H9 (cell line): ENCODE results near the gene GPATCH3. TPM values are rescaled to one million over a fixed set of nuclear protein-coding genes. Genes with fewer than 3 reads are reported as not detected.

Experiments used
- DNase-seq: peaks from one replicate; pipeline ENCODE4 v3.0.0-alpha.2; 2017
- H2AFZ ChIP-seq: one replicate; pipeline ENCODE4 v1.6.1; 2013; ENCODE audit warnings: mild to moderate bottlenecking, low read length, control low read depth, moderate library complexity
- H2AK5ac ChIP-seq: 2 replicates; pipeline ENCODE4 v1.6.1; 2013; ENCODE audit warnings: low read length, control low read depth, mixed read lengths; ENCODE audit not compliant: insufficient read length
- H2BK120ac ChIP-seq: one replicate; pipeline ENCODE4 v1.6.1; 2013; ENCODE audit warnings: low read depth, mild to moderate bottlenecking, low read length, control low read depth, inconsistent platforms; ENCODE audit not compliant: poor library complexity, severe bottlenecking
- H2BK12ac ChIP-seq: 2 replicates; pipeline ENCODE4 v1.6.1; 2013; ENCODE audit warnings: low read length, control low read depth, mixed read lengths, low read depth; ENCODE audit not compliant: insufficient read length
- H2BK15ac ChIP-seq: 2 replicates; pipeline ENCODE4 v1.6.1; 2013; ENCODE audit warnings: low read depth, low read length, control low read depth
- H2BK20ac ChIP-seq: one replicate; pipeline ENCODE4 v1.6.1; 2013; ENCODE audit warnings: low read depth, mild to moderate bottlenecking, low read length, control low read depth, inconsistent platforms; ENCODE audit not compliant: poor library complexity, severe bottlenecking
- H2BK5ac ChIP-seq: 2 replicates; pipeline ENCODE4 v1.6.1; 2013; ENCODE audit warnings: low read length, control low read depth, mixed read lengths; ENCODE audit not compliant: insufficient read length
- H3K14ac ChIP-seq: 2 replicates; pipeline ENCODE4 v1.6.1; 2013; ENCODE audit warnings: low read length, control low read depth; ENCODE audit not compliant: insufficient read depth
- H3K18ac ChIP-seq: 2 replicates; pipeline ENCODE4 v1.6.1; 2013; ENCODE audit warnings: low read depth, mild to moderate bottlenecking, mixed read lengths, low read length, control low read depth; ENCODE audit not compliant: insufficient read length
- H3K23ac ChIP-seq: 2 replicates; pipeline ENCODE4 v1.6.1; 2013; ENCODE audit warnings: low read length, control low read depth, mixed read lengths, low read depth; ENCODE audit not compliant: insufficient read length
- H3K23me2 ChIP-seq: 2 replicates; pipeline ENCODE4 v1.6.1; 2013; ENCODE audit warnings: low read depth, mild to moderate bottlenecking, mixed read lengths, low read length, control low read depth; ENCODE audit not compliant: insufficient read length, poor library complexity, severe bottlenecking
- H3K27ac ChIP-seq: 2 replicates; pipeline ENCODE4 v1.5.1; 2013; ENCODE audit warnings: low read length, control low read depth, mixed read lengths, low read depth; ENCODE audit not compliant: insufficient read length
- H3K27me3 ChIP-seq: 2 replicates; pipeline ENCODE4 v1.6.1; 2013; ENCODE audit warnings: low read length, control low read depth, inconsistent platforms; ENCODE audit not compliant: insufficient read depth
- H3K4ac ChIP-seq: 2 replicates; pipeline ENCODE4 v1.6.1; 2013; ENCODE audit warnings: low read depth, mild to moderate bottlenecking, control low read depth, inconsistent platforms, low read length, moderate library complexity
- H3K4me1 ChIP-seq: 2 replicates; pipeline ENCODE4 v1.6.1; 2013; ENCODE audit warnings: low read length, control low read depth, inconsistent platforms; ENCODE audit not compliant: insufficient read depth
- H3K4me2 ChIP-seq: 2 replicates; pipeline ENCODE4 v1.6.1; 2013; ENCODE audit warnings: low read length, control low read depth, mixed read lengths; ENCODE audit not compliant: insufficient read length, insufficient read depth
- H3K56ac ChIP-seq: 2 replicates; pipeline ENCODE4 v1.6.1; 2013; ENCODE audit warnings: low read depth, mild to moderate bottlenecking, mixed read lengths, low read length, control low read depth; ENCODE audit not compliant: insufficient read length
- H3K79me1 ChIP-seq: 2 replicates; pipeline ENCODE4 v1.6.1; 2013; ENCODE audit warnings: low read depth, mild to moderate bottlenecking, moderate library complexity, low read length, control low read depth, inconsistent platforms; ENCODE audit not compliant: insufficient read depth, poor library complexity, severe bottlenecking
- H3K79me2 ChIP-seq: 2 replicates; pipeline ENCODE4 v1.6.1; 2013; ENCODE audit warnings: low read length, control low read depth, inconsistent platforms; ENCODE audit not compliant: insufficient read depth
- H3K9ac ChIP-seq: 2 replicates; pipeline ENCODE4 v1.6.1; 2013; ENCODE audit warnings: low read length, control low read depth, mixed read lengths; ENCODE audit not compliant: insufficient read length; ENCODE audit errors: extremely low read depth
- H3K9me3 ChIP-seq: one replicate; pipeline ENCODE4 v1.6.1; 2013; ENCODE audit warnings: low read depth, low read length, inconsistent platforms; ENCODE audit not compliant: control insufficient read depth
- H3T11ph ChIP-seq: one replicate; pipeline ENCODE4 v1.6.1; 2013; ENCODE audit warnings: mild to moderate bottlenecking, low read length, control low read depth, inconsistent platforms
- H4K20me1 ChIP-seq: one replicate; pipeline ENCODE4 v1.6.1; 2013; ENCODE audit not compliant: control insufficient read depth, insufficient read length, insufficient read depth
- H4K5ac ChIP-seq: 2 replicates; pipeline ENCODE4 v1.6.1; 2013; ENCODE audit warnings: low read depth, mild to moderate bottlenecking, mixed read lengths, low read length, control low read depth; ENCODE audit not compliant: insufficient read length
- H4K8ac ChIP-seq: replicated peaks from 2 replicates; pipeline ENCODE4 v1.6.1; 2013; ENCODE audit warnings: low read length, control low read depth, mixed read lengths, low read depth; ENCODE audit not compliant: insufficient read length
- H4K91ac ChIP-seq: 2 replicates; pipeline ENCODE4 v1.6.1; 2013; ENCODE audit warnings: low read depth, mild to moderate bottlenecking, moderate library complexity, mixed read lengths, low read length, control low read depth; ENCODE audit not compliant: insufficient read length
- H3K27ac Mint-ChIP-seq, 3 experiments: 2 replicates in 2 of 3; 3 replicates in 1 of 3; pipeline ENCODE4 v1.8.0; 2020 to 2021; ENCODE audit warnings: mixed read lengths in 3 of 3, mild to moderate bottlenecking in 1 of 3, moderate library complexity in 1 of 3
- H3K27me3 Mint-ChIP-seq: 2 replicates; pipeline ENCODE4 v1.8.0; 2021; ENCODE audit warnings: low read depth, mild to moderate bottlenecking, moderate library complexity, mixed read lengths
- H3K36me3 Mint-ChIP-seq, 3 experiments: 2 replicates in 2 of 3; 3 replicates in 1 of 3; pipeline ENCODE4 v1.8.0; 2020 to 2021; ENCODE audit warnings: low read depth in 3 of 3, mixed read lengths in 3 of 3; ENCODE audit not compliant: insufficient read depth in 1 of 3
- H3K4me1 Mint-ChIP-seq, 2 experiments: 2 replicates each; pipeline ENCODE4 v1.8.0; 2020; ENCODE audit warnings: mixed read lengths in 2 of 2
- H3K4me3 Mint-ChIP-seq, 2 experiments: 2 replicates in 1 of 2; 3 replicates in 1 of 2; pipeline ENCODE4 v1.8.0; 2020 to 2021; ENCODE audit warnings: mild to moderate bottlenecking in 2 of 2, mixed read lengths in 2 of 2, moderate library complexity in 1 of 2
- H3K9me3 Mint-ChIP-seq, 2 experiments: 2 replicates in 1 of 2; 3 replicates in 1 of 2; pipeline ENCODE4 v1.8.0; 2020; ENCODE audit warnings: mild to moderate bottlenecking in 2 of 2, mixed read lengths in 2 of 2, moderate library complexity in 1 of 2
- WGBS: extraction: QIAGEN DNeasy Blood & Tissue Kit; methylation state at CpG from one replicate; pipeline ENCODE4 v1.1.7; 2013; ENCODE audit warnings: missing lambda C conversion rate, low lambda C conversion rate, mixed read lengths; ENCODE audit not compliant: insufficient read length; ENCODE audit errors: extremely low coverage; 5-methylcytosine and 5-hydroxymethylcytosine counted together
- total RNA-seq: library from RNA; stranded (reverse); gene quantifications from 2 replicates; pipeline ENCODE4 v1.2.1, GENCODE V29; 2021
- TF ChIP-seq, protein P1 (sequence below): fragments of 200-600 bp; sonication (generic); conservative IDR thresholded peaks from 3 replicates; pipeline ENCODE4 v1.8.0; 2021; ENCODE audit warnings: antibody characterized with exemption, mild to moderate bottlenecking

GPATCH3 gene
- total RNA-seq, 1 experiment from 2014 or later = 19.4 TPM

DNA sequence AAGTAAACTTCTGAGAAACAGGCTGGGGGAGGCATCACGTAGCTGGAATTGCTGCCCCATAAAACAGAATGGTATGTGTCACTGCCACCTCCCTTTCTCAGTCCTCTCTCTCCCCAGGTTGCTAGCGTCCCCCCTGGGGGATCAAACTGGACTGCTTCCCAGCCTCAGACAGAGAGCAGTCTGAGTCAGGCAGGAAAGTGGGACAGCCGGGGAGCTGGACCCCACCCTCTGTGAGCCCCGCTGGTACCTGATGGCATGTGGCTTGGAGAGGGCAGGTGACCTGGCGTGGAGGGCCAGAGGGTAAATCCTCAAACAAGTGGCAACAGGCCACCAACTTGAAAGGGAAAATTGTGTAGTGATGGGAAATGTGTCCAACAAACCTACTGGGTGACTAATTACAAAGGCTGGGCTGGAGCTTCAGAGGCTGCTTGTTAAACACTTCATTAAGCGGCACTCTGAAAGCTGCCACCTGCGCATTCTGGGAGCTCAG lies 38.3 kb downstream of the GPATCH3 start:
- Mint-ChIP-seq H3K27me3 (peaks cover 20% of the 10 kb centered on the region), H3K9me3 (no peaks in the 10 kb centered on the region), H3K4me3 (no peak overlapping the region), H3K27ac (peak overlapping the region in 2 of 3 experiments; percentile 1 to 44; a peak in 1 of 7 replicates), H3K4me1 (peaks cover 36 to 37% of the 10 kb centered on the region in 2 experiments), H3K36me3 (no peaks in the 10 kb centered on the region)
- no peak overlapping the region for H2BK120ac ChIP-seq
- H3K9ac ChIP-seq = no peak overlapping the region
- H3K4ac ChIP-seq = no peak overlapping the region
- H3K23ac ChIP-seq = no peak overlapping the region
- no peak overlapping the region for H3K4me2 ChIP-seq
- DNase-seq = no peak
- H4K20me1 ChIP-seq = no peaks in the 10 kb centered on the region
- no peak overlapping the region for H3K18ac ChIP-seq
- H3K27me3 ChIP-seq = no peaks in the 10 kb centered on the region; the same call in 1 of the 2 replicates
- no peak overlapping the region for H2BK5ac ChIP-seq
- no peak overlapping the region for H4K91ac ChIP-seq
- no peaks in the 10 kb centered on the region for H3K79me2 ChIP-seq
- H3K79me1 ChIP-seq = no peaks in the 10 kb centered on the region
- no peak overlapping the region for H3K56ac ChIP-seq
- no peak overlapping the region for H4K5ac ChIP-seq
- no peak overlapping the region for H3K27ac ChIP-seq
- no peak overlapping the region for H2BK20ac ChIP-seq
- H3K23me2 ChIP-seq = peaks cover 4% of the 10 kb centered on the region
- H2AK5ac ChIP-seq = no peak overlapping the region
- TF ChIP-seq, protein P1, sequence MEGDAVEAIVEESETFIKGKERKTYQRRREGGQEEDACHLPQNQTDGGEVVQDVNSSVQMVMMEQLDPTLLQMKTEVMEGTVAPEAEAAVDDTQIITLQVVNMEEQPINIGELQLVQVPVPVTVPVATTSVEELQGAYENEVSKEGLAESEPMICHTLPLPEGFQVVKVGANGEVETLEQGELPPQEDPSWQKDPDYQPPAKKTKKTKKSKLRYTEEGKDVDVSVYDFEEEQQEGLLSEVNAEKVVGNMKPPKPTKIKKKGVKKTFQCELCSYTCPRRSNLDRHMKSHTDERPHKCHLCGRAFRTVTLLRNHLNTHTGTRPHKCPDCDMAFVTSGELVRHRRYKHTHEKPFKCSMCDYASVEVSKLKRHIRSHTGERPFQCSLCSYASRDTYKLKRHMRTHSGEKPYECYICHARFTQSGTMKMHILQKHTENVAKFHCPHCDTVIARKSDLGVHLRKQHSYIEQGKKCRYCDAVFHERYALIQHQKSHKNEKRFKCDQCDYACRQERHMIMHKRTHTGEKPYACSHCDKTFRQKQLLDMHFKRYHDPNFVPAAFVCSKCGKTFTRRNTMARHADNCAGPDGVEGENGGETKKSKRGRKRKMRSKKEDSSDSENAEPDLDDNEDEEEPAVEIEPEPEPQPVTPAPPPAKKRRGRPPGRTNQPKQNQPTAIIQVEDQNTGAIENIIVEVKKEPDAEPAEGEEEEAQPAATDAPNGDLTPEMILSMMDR = no peak
- no peaks in the 10 kb centered on the region for H3K9me3 ChIP-seq
- H3K4me1 ChIP-seq = no peaks in the 10 kb centered on the region; the same call in 1 of the 2 replicates
- no peak overlapping the region for H2BK15ac ChIP-seq
- H2AFZ ChIP-seq = no peak overlapping the region
- no peak overlapping the region for H3T11ph ChIP-seq
- no peak overlapping the region for H3K14ac ChIP-seq
- no peak overlapping the region for H2BK12ac ChIP-seq
- no CpG with 5 or more reads among the region's 7 CpGs for WGBS
- no peak overlapping the region for H4K8ac ChIP-seq
